ENCODE data around the gene PRKCE. TPM values are rescaled to one million over a fixed set of nuclear protein-coding genes. Genes with fewer than 3 reads are reported as not detected.

The PRKCE gene
- total and polyA plus RNA-seq, 2 of the 8 experiments (the other 6 are each of a cell fraction or from before 2014, with no cell fraction given), result 0.54 to 2.1 TPM

DNA sequence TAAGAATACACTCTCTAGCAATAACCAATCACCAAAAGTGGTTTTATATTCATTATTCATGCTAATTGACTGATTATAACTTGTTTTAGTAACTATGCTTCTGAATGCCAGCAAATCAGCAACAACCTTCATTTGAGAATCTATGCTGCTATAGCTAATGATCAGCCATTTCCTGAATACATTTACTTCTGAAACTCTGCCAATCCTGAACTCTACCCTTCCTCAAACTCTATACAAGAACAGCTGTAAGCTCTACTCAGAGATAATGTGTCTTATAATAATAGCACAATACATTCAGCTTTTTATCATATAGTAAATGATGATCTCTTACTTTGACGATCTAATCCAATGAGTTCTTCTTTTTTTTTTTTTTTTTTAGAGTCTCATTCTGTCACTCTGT is 560.0 kb downstream of the PRKCE start:
- Histone ChIP-seq H3K18ac (ENCODE audit: extremely low read depth, low read length) (no peak overlapping the region), H3K56ac (replicated peaks; ENCODE audit: insufficient read length, low read depth, low read length) (no peak overlapping the region), H3K23ac (ENCODE audit: insufficient read length) (no peak overlapping the region), H2AK5ac (ENCODE audit: low read depth, low read length) (no peak overlapping the region), H3K9ac (replicated peaks in 1 of 4; ENCODE audit: extremely low read depth in 1 of 4, low read depth in 3 of 4, low read length in 3 of 4) (no peak overlapping the region), H3K4me2 (ENCODE audit: insufficient read depth in 1 of 2, low read depth in 2 of 2, low read length in 2 of 2) (no peak overlapping the region), H2BK120ac (replicated peaks; ENCODE audit: low read depth, low read length) (no peak overlapping the region), H3K79me1 (ENCODE audit: low read depth, low read length) (no peaks in the 10 kb centered on the region), H3K36me3 (ENCODE audit: control insufficient read depth in 2 of 4, insufficient read depth in 4 of 4, low read length in 3 of 4) (no peaks in the 10 kb centered on the region), H3K14ac (ENCODE audit: insufficient read length) (no peak overlapping the region), H2AFZ (ENCODE audit: low read length) (no peak overlapping the region), H2BK5ac (ENCODE audit: low read depth, low read length) (no peak overlapping the region), H3K79me2 (ENCODE audit: control insufficient read depth in 1 of 2, insufficient read depth in 2 of 2, low read length in 2 of 2) (no peaks in the 10 kb centered on the region), H4K91ac (replicated peaks; ENCODE audit: insufficient read length, low read length) (no peak overlapping the region), H2BK12ac (ENCODE audit: low read depth, low read length) (no peak overlapping the region), H2BK15ac (ENCODE audit: low read length) (no peak overlapping the region), H3K4me1 (replicated peaks in 1 of 4; ENCODE audit: control insufficient read depth in 3 of 4, insufficient read depth in 4 of 4, low read length in 3 of 4) (no peaks in the 10 kb centered on the region), H3K9me3 (ENCODE audit: insufficient read depth in 2 of 2, low read depth in 1 of 2, low read length in 1 of 2) (0 out of 4 replicates have a peak, but pooled peaks cover 0 to 11% of the 10 kb centered on the region in 2 experiments), H4K5ac (ENCODE audit: insufficient read length, low read depth, low read length) (no peak overlapping the region), H2BK20ac (ENCODE audit: low read length) (no peak overlapping the region), H3K23me2 (ENCODE audit: low read depth, low read length) (no peaks in the 10 kb centered on the region; the same call in 1 of the 2 replicates), H4K20me1 (replicated peaks in 1 of 2; ENCODE audit: control insufficient read depth in 1 of 2, insufficient read depth in 2 of 2, low read length in 2 of 2) (no peaks in the 10 kb centered on the region), H3K4ac (replicated peaks; ENCODE audit: insufficient read length, low read depth, low read length) (no peak overlapping the region), H3K27ac (ENCODE audit: low read depth, low read length) (no peak overlapping the region), H3K27me3 (replicated peaks in 1 of 4; ENCODE audit: control insufficient read depth in 3 of 4, extremely low read depth in 1 of 4, insufficient read depth in 3 of 4, low read length in 3 of 4) (no peaks in the 10 kb centered on the region), H4K8ac (ENCODE audit: extremely low read depth, insufficient read depth, low read length) (no peak overlapping the region), H3K4me3 (ENCODE audit: extremely low read depth in 1 of 4, insufficient read depth in 2 of 4, low read depth in 3 of 4, low read length in 4 of 4) (no peak overlapping the region)
- CTCF ChIA-PET (ENCODE audit: partially characterized antibody), result interaction anchor here (0.7 kb wide), 1 partner anchor 37 kb away, joined by 3 read pairs; no protein-coding TSS in a partner anchor
- 100% methylated on average over 1 of the region's 1 CpG; no CpG with 5 or more reads in 1 of the 2 experiments for WGBS, 2 experiments (ENCODE audit: extremely low coverage in 1 of 2, insufficient coverage in 1 of 2, insufficient read length in 1 of 2, insufficient replicate concordance in 2 of 2, low coverage in 1 of 2, low lambda C conversion rate in 2 of 2, missing lambda C conversion rate in 1 of 2)
- no peak for TF ChIP-seq TCF12 (IDR thresholded peaks at IDR 0.05; ENCODE audit: low read depth, low read length)
- TF ChIP-seq EP300 (IDR thresholded peaks at IDR 0.05; ENCODE audit: borderline replicate concordance in 1 of 2, low read depth in 2 of 2, low read length in 2 of 2), result no peak
- no peak for TF ChIP-seq NRF1 (IDR thresholded peaks at IDR 0.05; ENCODE audit: low read depth, low read length)
- TF ChIP-seq NANOG (IDR thresholded peaks at IDR 0.05; ENCODE audit: insufficient read depth, low read depth, low read length, poor library complexity, severe bottlenecking), result no peak
- no peak for TF ChIP-seq ZNF274 (IDR thresholded peaks at IDR 0.05; ENCODE audit: borderline replicate concordance, extremely low read depth, low read length)
- no peak for TF ChIP-seq RXRA (IDR thresholded peaks at IDR 0.05; ENCODE audit: insufficient read depth, low read depth, low read length)
- TF ChIP-seq CBX8 (IDR thresholded peaks at IDR 0.05; ENCODE audit: borderline replicate concordance, low read depth, low read length), result no peak
- no peak for TF ChIP-seq HDAC6 (IDR thresholded peaks at IDR 0.05; ENCODE audit: low read depth, low read length)
- TF ChIP-seq SRF (IDR thresholded peaks at IDR 0.05; ENCODE audit: low read depth, low read length), result no peak
- DNase-seq (ENCODE audit: low read depth in 1 of 2, low spot score in 2 of 2) (no peak), FAIRE-seq (no peak)
- POLR2A ChIA-PET (ENCODE audit: partially characterized antibody), result no interaction called here
